Suprapubic skin (tissue), 3 donors: Measurements from ENCODE around the gene C4BPA.

ENCODE experiments used
- POLR2A ChIP-seq, 2 donors: fragments of 450-650 bp; IDR thresholded peaks; one replicate each; pipeline ENCODE4 v1.6.1; 2017; ENCODE audit warnings: antibody characterized with exemption in 2 of 2, mild to moderate bottlenecking in 2 of 2, moderate library complexity in 2 of 2
- TF ChIP-seq, protein P1 (sequence below), 2 donors: fragments of 200-600 bp in 1 of 2; fragments of 450-650 bp in 1 of 2; sonication (generic) in 1 of 2; IDR thresholded peaks; one replicate each; pipeline ENCODE4 v1.5.1; 2016 to 2019; ENCODE audit warnings: antibody characterized with exemption in 2 of 2, mild to moderate bottlenecking in 1 of 2, moderate library complexity in 1 of 2

DNA sequence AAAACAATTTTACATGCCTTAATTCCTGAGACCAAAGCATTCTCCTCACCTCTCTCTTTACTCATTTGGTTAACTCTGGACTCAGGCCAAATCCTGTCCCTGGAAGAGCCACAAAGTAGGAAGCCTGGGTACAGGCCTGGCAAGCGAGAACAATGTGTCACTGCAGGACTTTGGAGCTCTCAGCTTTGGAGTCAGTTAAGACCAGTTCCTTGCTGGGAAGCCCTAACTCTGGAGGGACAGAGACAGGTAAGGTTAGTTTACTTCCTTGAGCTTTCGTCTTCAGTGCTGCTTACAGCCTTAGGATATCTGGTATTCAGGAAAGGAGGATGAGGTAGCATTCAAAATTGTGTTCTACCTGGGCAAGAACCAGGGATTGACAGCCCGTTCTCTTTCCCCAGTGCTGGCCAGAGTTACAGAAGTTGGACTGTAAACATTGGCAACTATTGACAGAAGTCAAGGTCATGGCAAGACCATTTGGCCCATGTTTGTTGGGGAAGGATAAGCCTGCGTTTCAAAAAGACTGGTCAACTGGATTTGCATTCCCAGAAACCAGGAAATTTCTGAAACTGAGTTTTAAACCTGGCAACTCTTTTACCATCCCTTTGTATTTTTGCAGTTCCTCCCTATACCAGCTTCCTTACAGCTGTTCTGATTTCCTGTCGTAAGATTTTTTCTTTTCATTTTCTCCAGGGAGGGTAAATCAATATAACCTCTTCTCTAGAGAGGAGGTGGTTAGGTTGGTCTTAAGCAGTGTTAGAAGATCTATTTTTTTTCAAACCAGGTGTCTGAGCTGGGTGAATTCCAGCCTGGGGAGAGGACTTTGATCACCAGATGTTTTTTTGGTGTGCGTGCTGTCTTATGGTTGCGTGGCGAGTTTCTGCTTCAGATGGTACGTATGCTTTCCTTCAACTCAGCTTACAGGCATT lies 15.1 kb upstream of the C4BPA start, which contains the start of gene C4BPB:
- TF ChIP-seq, protein P1, sequence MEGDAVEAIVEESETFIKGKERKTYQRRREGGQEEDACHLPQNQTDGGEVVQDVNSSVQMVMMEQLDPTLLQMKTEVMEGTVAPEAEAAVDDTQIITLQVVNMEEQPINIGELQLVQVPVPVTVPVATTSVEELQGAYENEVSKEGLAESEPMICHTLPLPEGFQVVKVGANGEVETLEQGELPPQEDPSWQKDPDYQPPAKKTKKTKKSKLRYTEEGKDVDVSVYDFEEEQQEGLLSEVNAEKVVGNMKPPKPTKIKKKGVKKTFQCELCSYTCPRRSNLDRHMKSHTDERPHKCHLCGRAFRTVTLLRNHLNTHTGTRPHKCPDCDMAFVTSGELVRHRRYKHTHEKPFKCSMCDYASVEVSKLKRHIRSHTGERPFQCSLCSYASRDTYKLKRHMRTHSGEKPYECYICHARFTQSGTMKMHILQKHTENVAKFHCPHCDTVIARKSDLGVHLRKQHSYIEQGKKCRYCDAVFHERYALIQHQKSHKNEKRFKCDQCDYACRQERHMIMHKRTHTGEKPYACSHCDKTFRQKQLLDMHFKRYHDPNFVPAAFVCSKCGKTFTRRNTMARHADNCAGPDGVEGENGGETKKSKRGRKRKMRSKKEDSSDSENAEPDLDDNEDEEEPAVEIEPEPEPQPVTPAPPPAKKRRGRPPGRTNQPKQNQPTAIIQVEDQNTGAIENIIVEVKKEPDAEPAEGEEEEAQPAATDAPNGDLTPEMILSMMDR (IDR thresholded peaks at IDR 0.05), result no peak
- TF ChIP-seq POLR2A (IDR thresholded peaks at IDR 0.05), result no peak
